Mucosa of gallbladder (tissue), 1 donor: ENCODE data around the gene OR52E4. TPM values are rescaled to one million over a fixed set of nuclear protein-coding genes. Genes with fewer than 3 reads are reported as not detected.

Experiments used
- DNase-seq: peaks from one replicate; pipeline ENCODE4 v3.0.0-alpha.2; 2020; ENCODE audit warnings: low spot score
- total RNA-seq: library from RNA; stranded (reverse); gene quantifications from one replicate; pipeline ENCODE4 v1.2.1, GENCODE V29; 2021
- donor health status: DM: no; HTN: no; CAD: no.

OR52E4 gene
- not detected for total RNA-seq

GRCh38 chr11:5880329-5880728, at the start of gene OR52E4:
Gene OR52E4, plus strand, starts transcription at chr11:5880629. Its CDS starts 3,664 bp downstream, at chr11:5884293.
- DNase-seq = no peak

GRCh38 chr11:5831196-5831829, 49.1 kb upstream of the OR52E4 start:
- DNase-seq = no peak

GRCh38 chr11:5833446-5833845, 47.0 kb upstream of the OR52E4 start:
- no peak for DNase-seq

GRCh38 chr11:5837695-5838094, 42.7 kb upstream of the OR52E4 start:
- no peak for DNase-seq

GRCh38 chr11:5841797-5842196, 38.6 kb upstream of the OR52E4 start, which contains the start of gene OR52E6:
Gene OR52E6, minus strand, starts transcription at chr11:5841897. Its CDS starts 0 bp downstream, at chr11:5841897.
- no peak for DNase-seq

- no peak for DNase-seq
These were observed 33.7 kb upstream of the OR52E4 start for GRCh38 chr11:5846701-5847100.

- no peak for DNase-seq
These were observed 32.7 kb upstream of the OR52E4 start for GRCh38 chr11:5847711-5848110.

GRCh38 chr11:5851002-5851401, 29.4 kb upstream of the OR52E4 start:
- DNase-seq = no peak

GRCh38 chr11:5857590-5857989, 22.8 kb upstream of the OR52E4 start, which contains the start of gene OR52E8:
Gene OR52E8, minus strand, starts transcription at chr11:5857690. Its CDS starts 0 bp downstream, at chr11:5857690.
- DNase-seq = no peak

- no peak for DNase-seq
These were observed 14.6 kb upstream of the OR52E4 start for GRCh38 chr11:5865826-5866225.

- no peak for DNase-seq
These were observed 1.9 kb upstream of the OR52E4 start for GRCh38 chr11:5878564-5878963.

GRCh38 chr11:5881756-5882155, 1.3 kb downstream of the OR52E4 start:
- DNase-seq = no peak

- no peak for DNase-seq
These were observed 6.7 kb downstream of the OR52E4 start for GRCh38 chr11:5887172-5887571.

- DNase-seq = no peak
These were observed 7.2 kb downstream of the OR52E4 start for GRCh38 chr11:5887661-5888060.

GRCh38 chr11:5891216-5891800, 10.9 kb downstream of the OR52E4 start:
- no peak for DNase-seq

- DNase-seq = no peak
These were observed 12.5 kb downstream of the OR52E4 start, which contains the start of gene OR52E5 for GRCh38 chr11:5892908-5893307. Gene OR52E5, plus strand, starts transcription at chr11:5893208. Its CDS starts 7,569 bp downstream, at chr11:5900777.

GRCh38 chr11:5899534-5899933, 19.1 kb downstream of the OR52E4 start:
- no peak for DNase-seq

GRCh38 chr11:5910540-5910939, 30.1 kb downstream of the OR52E4 start:
- no peak for DNase-seq

- no peak for DNase-seq
These were observed 42.5 kb downstream of the OR52E4 start for GRCh38 chr11:5922749-5923426.

GRCh38 chr11:5923427-5923776, 43.0 kb downstream of the OR52E4 start:
- DNase-seq = no peak

GRCh38 chr11:5923794-5924193, 43.4 kb downstream of the OR52E4 start:
- DNase-seq = no peak

- DNase-seq = no peak
These were observed 47.8 kb downstream of the OR52E4 start for GRCh38 chr11:5928271-5928670.

GRCh38 chr11:5928811-5929210, 48.4 kb downstream of the OR52E4 start:
- DNase-seq = no peak
